HG02943 (cell line): ENCODE measurements around the gene RNF157.

Experiments used
- ATAC-seq: cut with Tn5 transposase; IDR thresholded peaks from one replicate; pipeline ENCODE4 v1.9.1; 2021; ENCODE audit warnings: mild to moderate bottlenecking, low read depth, moderate library complexity; ENCODE audit not compliant: unreplicated experiment

RNF157 gene

DNA sequence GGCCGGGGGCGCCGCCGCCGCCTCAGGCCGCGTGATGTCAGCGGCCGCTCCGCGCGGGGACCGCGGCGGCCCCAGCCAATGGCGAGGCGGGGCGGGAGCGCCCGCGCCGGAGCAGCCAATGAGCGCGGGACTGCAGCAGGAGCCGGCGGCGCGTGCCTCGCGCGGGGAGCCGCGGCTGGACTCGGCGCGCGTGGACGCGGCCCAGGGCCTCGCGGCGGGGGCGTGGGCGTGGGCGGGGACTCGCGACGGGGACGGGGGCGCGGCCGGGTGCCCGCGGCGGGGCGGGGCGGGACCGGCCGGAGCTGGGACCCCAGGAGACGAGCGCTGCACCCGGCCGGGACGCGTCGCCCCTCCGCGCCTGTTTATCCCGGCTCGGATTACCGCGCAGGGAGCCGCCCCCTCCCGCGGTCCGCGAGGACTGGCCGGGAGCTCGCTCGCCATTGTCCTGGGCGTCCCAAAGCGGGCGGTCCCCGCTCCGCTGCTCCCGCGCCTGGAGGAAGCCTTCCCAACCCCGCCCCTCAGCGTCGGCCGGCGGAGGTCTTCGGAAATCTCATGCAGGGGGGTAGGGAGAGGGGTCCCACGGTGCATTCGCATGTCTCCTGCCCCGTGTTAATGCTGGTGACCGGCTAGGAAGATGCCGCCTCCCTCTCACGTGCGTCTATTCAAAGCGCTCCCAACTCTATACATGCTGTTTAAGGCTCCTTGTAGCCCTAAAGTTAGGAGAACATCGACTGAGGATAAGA, at the start of gene RNF157:
Gene RNF157 (minus strand): TSS at position 33 of the 743 bp plus-strand sequence. CDS start 253 bp downstream, outside the sequence.
- ATAC-seq, result peak; percentile 61

DNA sequence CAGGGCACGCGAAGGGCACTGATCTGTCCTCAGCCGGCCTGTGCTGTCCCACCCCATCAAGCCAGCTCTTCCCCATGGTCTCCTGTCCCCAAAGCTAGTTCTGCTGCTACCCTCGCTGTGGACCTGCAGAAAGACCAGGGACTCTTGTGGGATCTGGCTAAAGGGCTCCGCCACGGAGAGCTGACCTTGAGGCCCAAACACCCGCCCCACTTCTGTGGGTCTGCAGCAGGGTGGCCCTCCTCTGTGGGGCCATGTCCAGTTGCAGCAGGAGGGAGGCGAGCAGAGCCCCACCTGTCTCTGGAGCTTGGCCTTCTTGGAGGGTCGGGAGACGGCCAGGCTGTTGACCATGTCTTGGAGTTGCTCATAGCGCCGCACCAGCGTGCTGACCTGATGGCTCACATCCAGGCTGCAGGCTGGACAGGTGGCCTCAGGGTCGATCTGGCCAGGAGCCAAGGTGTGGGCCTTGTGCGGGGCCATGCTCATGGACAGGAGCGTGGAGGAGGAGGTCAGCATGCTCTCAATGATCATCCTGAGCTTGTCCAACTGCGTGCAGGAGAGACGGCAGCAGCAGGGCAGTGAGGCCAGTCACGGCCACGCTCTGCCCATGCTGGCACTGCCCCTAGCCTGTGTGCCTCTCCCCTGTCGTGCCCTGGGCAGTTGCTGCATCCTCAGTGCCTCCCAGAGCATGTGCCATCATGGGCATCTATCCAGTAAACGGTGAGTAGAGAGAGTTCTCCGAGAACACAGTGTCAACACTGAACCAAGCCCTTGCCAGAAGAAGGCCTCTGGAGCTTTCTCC, 41.5 kb upstream of the RNF157 start:
- ATAC-seq, result no peak

DNA sequence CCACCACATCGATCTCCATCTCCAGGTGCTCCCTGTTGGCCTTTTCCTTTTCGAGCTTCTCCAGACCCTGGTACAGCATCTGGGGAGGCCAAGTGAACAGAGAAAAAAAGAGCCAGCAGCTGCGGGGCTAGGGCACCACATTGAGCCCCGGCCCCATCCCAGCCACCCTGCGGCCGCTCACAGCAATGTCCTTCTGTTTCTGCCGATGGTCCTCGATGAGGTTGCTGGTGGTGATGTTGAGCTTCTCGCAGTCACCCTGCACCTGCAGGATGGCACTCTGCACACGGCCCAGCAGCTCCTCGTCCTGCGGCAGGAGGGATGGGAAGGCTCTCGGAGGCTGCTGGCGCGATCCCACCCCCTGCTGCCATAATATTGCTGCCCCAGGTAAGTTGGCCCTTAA, 40.4 kb upstream of the RNF157 start:
- no peak for ATAC-seq

DNA sequence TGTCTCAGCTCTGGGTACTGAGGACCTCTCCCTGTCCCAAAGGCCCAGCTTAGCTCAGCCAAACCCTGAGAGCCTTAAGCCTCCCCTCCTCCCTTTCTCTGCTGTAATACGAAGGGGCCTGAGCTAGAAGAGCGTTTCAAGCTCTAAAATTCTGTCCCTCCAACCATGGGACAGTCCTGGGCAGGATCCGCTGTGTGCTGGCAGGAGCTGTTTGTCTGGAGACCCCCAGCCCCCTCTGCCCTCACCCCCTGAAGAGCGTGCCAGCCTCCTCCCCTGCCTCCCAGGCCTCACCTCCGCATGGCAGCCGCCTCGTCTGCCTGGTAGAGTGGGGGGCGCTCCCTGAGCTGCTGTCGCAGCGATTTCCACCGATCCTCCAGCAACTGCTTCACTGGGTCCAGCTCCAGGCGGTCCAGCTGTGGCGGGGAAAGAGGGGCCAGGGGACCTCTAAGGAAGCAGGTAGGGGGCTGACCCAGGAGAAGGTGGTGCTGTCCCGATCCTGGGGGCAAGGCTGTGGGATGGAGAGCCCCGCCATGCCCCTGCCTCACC, 39.5 kb upstream of the RNF157 start:
- ATAC-seq, result no peak

DNA sequence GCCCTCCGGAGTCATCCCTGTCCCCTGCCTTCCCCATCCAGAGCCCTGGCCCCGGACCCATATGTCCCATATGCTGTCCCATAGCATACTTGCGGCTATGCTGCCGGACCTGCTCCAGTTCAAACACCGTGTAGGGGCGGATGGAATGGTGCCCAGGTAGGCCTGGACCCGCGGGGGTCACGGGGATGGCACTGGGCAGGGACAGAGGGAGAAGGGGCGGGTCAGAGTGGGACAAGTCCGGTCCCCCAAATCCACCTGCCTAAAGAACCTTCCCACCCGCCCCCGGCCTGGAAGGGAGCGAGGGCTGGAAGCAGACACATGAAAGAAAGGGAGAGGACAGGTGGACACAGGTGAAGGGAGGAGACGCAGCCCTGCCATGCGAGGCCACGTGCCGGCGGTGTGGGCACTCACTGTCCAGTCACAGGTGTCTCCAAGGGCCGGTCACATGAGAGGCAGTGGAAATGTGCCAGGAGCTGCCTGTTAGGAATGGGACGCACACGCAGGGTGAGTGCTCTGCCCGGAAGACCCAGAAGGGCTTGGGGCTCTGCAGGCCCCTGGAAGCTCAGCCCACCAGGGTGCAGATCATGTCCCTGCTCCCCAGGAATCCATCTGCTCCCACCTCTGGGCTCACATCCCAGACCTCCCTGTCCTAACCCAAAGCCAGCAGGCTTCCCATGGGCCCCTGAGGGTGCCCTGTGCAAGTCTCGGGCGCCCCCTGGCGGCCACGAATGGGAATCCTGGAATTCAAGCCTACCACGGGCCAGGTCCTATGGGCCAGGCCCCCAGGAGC, 38.9 kb upstream of the RNF157 start:
- ATAC-seq, result no peak

DNA sequence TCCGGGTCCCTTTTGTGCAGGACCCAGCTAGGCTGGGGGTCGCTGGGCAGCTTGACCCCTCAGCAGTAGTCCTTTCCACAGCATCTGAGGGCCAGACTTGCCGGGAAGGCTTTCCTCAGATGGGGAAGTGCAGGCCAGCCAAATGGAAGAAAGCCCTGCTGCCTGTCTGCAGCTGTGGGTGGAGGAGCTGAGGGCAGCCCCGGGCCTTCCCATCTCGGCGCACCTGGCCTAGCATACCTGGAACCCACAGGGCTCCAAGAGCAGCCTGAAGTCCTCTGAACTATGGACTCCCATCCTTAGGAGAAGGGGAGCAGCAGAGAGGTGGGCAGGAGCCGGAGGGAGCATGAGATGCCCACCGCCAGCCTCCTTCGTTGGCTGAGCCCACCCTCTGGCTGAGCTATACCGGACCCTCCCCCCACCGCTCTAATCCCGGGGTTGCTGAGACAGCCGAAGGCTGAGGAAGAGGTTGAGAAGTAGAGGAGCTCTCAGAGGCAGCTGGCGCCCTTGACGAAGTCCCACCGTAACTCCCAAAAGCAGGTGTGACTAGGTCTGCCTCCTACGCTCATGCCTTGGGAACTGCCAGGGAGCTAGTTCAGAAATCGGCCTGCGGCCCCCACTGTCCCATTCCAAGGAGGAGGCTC, 38.1 kb upstream of the RNF157 start:
- no peak for ATAC-seq

DNA sequence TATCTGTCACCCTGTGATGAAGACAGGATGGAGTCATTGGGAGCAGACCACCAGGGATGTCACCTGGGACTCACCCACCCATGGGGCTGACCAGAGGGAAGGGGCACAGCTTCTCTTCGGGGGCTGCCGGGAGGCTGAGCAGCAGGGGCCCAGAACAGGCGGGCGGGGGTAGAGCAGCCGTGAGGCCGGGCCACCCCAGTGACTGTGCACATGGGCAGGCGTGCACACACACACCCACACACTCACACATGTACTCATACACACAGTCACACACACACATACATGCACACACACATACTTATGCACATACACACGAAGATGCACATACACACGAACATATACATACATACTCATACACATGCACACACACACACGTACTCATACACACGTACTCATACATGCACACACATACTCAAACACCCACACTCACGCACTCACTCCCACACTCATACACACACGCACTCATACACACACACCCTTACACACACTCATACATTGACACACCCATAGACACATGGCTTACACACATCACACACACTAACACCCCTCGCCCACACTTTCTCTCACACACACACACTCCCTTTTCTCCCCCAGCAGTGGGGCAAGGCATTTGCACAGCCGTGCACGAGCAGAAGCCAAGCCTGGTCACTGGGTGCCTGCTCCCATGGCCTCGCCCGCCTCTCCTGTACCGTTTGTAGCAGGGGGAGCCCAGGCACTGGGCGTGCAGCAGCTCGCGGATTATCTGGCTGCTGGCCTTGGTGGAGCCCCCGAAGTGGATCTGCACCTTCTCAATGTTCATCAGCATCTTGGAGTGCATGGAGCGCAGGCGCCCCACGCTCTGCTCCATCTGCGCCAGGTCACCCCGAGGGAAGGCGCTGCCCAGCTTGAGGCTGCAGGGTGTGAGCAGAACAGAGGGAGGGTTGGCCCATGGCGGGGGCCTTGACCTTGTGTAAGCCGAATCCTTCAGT, 37.3 kb upstream of the RNF157 start:
- no peak for ATAC-seq

DNA sequence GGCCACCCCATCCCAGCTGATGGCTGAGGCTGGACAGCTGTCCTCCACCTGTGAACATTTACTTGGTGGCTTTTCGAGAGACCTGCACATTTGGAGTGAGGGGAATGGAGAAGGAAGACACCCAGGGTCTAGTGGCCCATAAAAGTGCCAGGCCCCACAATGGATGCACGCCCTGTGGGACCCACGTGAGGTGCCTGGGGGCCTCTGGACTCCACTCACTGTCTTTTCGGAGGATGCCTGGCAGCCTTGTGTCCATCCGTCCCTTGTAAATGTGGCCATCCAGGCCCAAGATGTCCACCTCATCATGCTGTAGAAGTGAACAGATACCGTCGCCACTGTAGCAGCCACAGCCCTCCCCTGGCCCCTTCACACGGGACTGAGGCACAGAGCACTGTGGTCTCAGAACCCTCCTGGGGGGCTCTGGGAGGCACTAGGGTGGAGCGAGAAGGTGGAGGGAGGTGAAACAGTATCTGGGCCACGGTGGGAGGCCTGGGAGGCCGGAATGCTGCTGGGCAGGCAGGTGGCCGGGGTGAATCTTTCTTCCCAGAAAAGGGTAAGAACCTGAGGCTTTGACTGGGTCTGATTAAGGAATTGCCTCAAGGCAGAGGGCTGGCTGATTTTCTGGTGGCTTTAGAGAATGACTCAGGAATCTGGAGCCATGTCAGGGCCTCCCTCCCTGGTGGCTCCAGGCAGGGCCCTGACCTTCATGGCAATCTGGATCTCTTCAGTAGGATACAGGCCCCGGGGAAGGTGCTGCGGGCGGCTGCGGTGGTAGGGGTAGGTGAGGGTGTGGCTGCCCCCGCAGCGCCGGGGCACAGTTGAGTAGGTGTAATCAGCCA, 36.4 kb upstream of the RNF157 start:
- no peak for ATAC-seq

DNA sequence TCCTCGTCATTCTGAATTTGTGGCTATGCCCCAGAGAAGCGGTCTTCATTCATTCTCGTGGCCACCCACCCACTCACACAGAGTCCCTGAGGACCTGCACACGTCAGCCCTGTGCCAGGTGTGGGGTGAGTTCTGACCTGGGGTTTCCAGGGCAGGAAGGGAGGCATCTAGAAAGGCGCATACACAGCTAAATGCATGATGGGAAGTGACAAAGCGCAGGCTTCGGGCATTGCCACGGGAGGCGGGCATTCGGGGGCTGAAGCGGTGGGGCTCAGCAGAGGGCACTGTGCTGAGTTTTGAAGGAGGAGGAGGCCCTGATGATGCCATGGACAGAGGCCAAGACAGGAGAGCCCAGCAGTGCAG, 35.8 kb upstream of the RNF157 start:
- no peak for ATAC-seq

DNA sequence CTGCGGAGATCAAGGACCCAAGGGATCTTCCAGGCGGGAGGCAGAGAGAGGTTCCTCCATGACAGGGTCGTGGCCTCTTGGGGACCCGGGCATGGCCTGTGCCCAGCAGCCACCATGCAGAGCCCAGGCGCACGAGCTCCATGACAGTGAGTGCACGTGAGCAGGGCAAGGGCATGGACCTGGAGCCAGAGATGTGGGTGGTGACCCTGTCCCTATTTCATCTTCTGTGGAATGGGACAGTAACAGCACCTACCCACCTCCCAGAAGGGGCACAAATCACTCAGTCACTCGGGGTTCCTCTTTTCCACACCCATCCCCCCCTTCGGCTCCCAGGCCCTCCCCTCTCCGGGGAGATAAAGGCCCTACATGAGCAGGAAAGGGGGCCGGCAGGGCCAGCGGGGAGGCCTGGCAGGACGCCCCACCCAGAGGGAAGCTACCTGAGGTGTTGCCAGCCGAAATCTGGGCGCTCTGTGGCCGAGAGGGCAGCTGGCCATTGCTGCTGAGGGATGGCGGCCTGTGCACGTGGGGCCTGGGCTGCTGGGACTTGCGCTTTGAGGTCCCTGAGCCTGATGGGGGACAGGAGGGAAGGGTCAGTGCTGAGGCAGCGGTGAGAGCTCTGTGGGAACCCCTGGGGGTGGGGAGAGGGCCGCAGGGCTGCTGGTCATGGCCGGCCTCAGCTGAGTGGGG, 35.2 kb upstream of the RNF157 start:
- ATAC-seq, result no peak

DNA sequence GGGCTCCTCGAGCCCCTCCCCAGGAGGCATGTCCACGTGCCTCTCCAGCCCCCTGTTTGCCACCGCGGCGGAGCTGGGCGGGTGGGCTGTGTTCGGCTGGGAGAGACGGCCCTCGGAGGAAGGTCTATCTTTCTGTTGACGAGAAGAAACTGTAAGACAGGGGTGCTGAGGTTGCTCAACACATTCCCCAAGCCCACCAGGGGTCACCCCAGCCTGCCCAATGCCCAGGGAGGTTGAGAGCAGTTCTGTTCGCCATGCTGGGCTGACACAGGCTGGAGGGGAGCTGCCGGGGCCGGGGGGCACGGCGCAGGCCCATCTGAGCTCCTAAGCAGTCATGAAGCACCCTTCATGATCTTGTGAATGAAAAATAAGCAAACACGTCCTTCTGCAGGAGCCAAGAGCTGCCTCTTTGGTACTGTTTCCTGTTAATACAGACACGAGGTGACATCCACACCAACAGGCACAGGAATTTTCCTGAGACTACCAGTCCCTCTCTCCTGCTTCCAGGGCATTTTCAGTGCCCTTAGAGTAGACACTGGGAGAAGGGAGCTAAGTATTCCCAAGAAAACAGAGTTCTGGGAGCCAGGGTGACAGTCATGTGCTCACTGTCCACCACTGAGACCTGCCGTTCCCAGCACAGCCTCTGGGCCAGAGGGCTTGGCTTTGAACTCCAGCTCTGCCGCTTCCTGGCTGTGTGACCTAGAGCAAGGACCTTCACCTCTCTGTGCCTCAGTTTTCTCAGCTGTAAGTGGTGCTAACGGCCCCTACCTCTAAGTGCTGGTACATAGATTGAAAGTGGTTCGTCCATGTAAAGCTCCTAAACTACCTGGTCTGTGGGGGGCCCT, 34.0 kb upstream of the RNF157 start:
- no peak for ATAC-seq

DNA sequence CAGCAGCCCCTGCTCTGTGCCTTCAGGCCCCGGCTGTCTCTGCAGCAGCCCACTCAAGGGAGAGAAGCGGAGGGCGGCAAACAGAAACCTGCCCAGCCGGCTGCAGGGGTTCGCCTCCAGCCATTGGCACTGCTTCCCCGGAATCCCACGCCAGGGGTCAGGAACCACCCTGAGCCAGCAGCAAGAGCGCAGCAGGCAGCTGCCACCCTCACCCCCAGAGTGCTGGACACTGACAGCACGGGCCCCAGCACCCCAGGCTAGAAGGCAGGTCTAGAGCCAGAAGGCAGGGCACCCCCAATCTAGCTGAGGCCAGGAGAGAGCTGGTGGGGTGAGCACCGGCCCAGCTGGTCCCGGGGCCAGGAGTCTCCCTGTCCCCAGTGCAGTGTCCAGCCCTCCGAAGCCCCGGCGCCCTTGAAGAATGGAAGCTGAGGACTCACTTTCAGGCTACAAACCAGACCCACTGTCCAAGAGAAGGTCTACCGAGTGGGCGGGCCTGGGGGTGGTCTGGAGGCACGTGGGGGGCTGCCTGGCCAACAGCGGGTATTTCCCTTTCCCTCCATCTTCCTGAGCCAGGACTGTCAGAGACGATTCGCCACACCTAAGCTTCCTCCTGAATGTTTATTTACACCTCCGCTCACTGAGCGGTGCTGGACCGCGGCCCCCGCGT, 33.3 kb upstream of the RNF157 start:
- ATAC-seq, result no peak

DNA sequence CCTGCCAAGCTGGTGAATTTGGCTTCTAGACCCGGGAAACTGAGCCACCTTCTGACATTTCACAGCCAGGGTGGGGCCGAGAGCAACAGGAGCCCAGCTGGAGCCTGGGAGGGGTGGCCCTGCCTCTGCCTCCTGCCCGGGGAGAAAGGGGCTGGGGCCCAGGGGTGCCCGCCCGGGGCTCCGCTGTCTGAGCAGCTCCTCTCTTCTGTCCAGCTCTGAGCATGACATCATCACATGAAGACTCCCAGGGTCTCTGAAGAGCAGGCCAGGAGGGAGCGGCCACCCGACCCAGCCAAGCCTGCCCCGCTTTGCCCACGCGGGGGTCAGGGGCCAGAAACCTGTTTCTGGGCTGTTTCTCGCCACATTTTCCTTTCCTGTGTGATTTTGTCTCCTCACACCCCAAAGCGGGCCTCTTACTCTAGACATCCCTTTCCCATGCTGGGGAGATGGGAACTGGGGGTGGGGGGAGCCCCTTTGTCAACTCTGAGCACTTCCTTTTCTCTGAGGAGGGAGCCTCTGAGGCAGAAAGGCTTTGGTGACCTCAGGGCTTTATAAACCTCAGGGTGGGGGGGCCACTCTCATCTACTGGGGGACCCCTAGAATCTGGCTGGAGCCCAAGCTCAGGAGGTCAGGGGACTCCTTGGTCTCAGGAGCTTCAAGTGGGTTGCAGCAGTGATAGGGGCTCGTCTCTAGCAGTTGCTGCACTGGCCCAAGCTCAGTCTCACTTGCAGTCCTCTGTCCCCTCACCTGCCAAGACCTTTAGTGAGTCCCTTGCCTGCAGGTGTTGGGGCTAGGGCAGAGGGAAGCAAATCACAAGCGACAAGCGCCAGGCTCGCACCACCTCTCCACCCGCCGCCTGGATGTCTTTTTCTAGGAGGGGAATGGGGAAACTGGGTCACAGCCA, 32.5 kb upstream of the RNF157 start:
- ATAC-seq, result peak; percentile 10

DNA sequence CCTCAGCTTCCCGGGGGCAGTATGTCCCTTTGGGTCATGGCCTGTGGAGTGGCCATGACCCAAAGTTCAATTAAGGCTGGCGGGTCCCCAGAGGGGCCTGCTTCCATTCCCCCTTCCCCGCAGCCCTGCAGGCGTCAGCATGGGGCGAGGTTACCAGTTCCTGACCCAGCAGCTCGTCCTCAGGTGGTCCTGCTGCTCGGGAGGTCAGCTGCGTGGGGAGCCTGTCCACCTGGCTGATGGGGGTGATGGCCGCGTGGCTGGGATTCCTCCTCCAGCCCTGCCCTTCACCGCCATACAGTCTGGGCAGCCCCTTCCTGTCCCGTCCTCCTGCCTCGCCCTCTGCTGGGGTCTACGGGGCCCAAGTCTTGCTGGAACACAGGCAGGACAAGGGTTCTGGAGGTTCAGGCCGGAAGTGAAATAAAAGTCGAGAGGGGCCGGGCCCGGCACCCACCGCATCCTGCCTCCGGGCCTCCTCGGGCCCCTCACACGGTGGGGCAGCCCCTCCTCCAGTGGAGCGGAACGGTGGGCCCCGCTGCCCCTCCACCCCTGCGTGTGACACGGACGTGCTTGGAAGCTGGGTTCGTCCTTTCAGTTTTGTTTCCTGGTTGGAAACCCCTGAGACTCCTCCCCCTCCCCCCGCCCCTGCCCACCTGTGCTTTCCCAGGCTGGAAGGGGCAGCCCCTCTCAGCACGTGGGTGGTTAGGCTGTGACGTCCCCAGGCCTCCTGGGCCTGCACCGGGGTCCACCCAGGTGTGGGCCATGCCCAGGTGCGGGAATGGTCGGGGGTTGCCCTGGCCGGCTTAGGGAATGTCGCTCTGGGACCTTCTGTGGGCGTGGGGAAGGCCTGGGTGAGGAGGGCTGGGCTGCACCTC, 31.6 kb upstream of the RNF157 start:
- peak; percentile 55 for ATAC-seq
